Activated naive CD8-positive, alpha-beta T cell treated with anti-CD3 and anti-CD28 coated beads, Interleukin-2, amount 10 ng/mL, durations not matched to agents 7 days and 5 days (primary cell): ENCODE data around the gene LZTR1. TPM values are rescaled to one million over a fixed set of nuclear protein-coding genes. Genes with fewer than 3 reads are reported as not detected.
"Not testable (repeated sequence)": the region's sequence is repeated elsewhere in the genome, so short reads cannot be mapped to it uniquely, and the experiment has no call there.

Experiments
- ATAC-seq: fragments of 150-1000 bp; cut with Tn5 transposase; one replicate; pipeline ENCODE4 v1.10.0; 2021; ENCODE audit warnings: low read depth, moderate library complexity
- POLR2A ChIA-PET: fragments of 350-600 bp; sonication (Branson Sonifier 250); formaldehyde crosslinking; loops from one replicate; lab custom pipeline; 2021; ENCODE audit warnings: antibody characterized with exemption; lab: Charles Lee
- DNase-seq: peaks from one replicate; pipeline ENCODE4 v3.0.0; 2021
- H3K27ac Mint-ChIP-seq: one replicate; pipeline ENCODE4 v1.8.0; 2022; ENCODE audit warnings: mild to moderate bottlenecking, mixed read lengths
- H3K27me3 Mint-ChIP-seq: one replicate; pipeline ENCODE4 v1.8.0; 2022; ENCODE audit warnings: mild to moderate bottlenecking, moderate library complexity, mixed read lengths
- H3K36me3 Mint-ChIP-seq: one replicate; pipeline ENCODE4 v1.8.0; 2021; ENCODE audit warnings: mild to moderate bottlenecking, mixed read lengths
- H3K4me1 Mint-ChIP-seq: one replicate; pipeline ENCODE4 v1.8.0; 2021; ENCODE audit warnings: mixed read lengths
- H3K4me3 Mint-ChIP-seq: one replicate; pipeline ENCODE4 v1.8.0; 2022; ENCODE audit warnings: mild to moderate bottlenecking, moderate library complexity, mixed read lengths
- H3K9me3 Mint-ChIP-seq: one replicate; pipeline ENCODE4 v1.8.0; 2021; ENCODE audit warnings: mixed read lengths
- total RNA-seq, 2 experiments: library from RNA; stranded (reverse); gene quantifications; one replicate each; pipeline ENCODE4 v1.2.3, GENCODE V29; 2021

LZTR1 gene
- total RNA-seq, 2 experiments from 2014 or later = 80.1 to 80.9 TPM

DNA sequence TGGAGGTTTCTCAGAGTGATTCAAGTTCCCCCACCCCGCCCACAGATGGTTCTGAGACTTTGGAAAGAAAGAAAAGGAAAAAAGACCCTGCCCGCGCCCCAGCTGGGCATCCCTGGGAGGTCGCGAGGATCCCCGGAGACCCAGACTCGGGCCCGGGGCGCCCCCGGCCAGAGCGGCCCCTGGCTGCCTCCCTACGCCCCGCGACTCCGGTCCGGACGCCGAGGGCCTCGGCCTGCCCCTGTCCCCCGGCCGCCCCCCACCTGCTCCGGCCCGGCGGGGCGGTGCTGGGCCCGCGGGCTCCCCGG lies 17.3 kb upstream of the LZTR1 start:
- Mint-ChIP-seq H3K9me3 (no peaks in the 10 kb centered on the region), H3K27ac (no peak overlapping the region), H3K36me3 (no peaks in the 10 kb centered on the region), H3K27me3 (peaks cover 12% of the 10 kb centered on the region), H3K4me3 (peak overlapping the region; percentile 72), H3K4me1 (peaks cover 15% of the 10 kb centered on the region)
- DNase-seq (no peak), ATAC-seq (peak; percentile 12)
- POLR2A ChIA-PET = interaction anchor here (0.7 kb wide), 1 partner anchor 35 kb away, joined by 4 read pairs; no protein-coding TSS in a partner anchor

DNA sequence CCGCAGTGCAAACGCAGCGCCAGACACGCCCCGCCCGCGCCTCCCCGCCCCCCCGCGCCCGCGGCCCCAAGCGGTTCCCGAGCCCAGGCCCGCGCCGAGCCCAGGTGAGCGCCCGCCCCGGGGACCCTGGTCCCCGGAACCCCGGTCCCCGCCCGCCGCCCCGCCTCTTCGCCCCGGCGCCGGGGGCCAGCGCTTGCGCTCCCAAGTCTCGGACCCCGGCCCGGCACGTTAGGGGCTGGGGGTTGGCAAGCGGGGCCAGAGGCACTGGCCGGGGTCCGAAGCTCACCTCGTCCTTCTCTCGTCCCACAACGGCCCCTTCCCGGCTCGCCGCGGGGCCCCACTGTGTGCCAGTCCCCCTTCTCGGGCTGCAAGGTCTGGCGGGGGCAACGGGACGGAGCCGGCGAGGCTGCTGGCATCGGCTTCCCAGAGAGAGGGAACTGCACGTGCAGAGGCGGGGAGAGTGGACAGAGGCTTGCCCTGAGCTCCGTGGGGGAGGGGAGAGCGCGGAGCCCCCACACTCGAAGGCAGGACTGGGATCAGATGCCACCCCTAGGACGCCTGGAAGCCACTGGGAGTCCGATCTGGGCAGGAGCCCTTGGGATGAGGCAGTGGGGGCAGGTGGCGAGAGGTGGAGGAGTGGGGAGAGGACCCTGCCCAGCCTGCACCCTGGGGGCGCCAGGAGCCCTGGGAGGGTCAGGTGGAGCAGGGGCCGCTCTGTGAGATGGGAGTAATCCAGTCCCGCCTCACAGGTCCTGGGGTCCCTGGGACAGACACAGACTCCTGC lies 16.8 kb upstream of the LZTR1 start:
- H3K36me3 Mint-ChIP-seq = no peaks in the 10 kb centered on the region
- peaks cover 12% of the 10 kb centered on the region for H3K27me3 Mint-ChIP-seq
- H3K27ac Mint-ChIP-seq = no peak overlapping the region
- DNase-seq (peak; percentile 43), ATAC-seq (peak; percentile 15)
- POLR2A ChIA-PET = interaction anchor here (0.7 kb wide), 1 partner anchor 34 kb away, joined by 4 read pairs; no protein-coding TSS in a partner anchor
- no peaks in the 10 kb centered on the region for H3K9me3 Mint-ChIP-seq
- H3K4me1 Mint-ChIP-seq = peaks cover 15% of the 10 kb centered on the region
- peak overlapping the region; percentile 50 for H3K4me3 Mint-ChIP-seq

DNA sequence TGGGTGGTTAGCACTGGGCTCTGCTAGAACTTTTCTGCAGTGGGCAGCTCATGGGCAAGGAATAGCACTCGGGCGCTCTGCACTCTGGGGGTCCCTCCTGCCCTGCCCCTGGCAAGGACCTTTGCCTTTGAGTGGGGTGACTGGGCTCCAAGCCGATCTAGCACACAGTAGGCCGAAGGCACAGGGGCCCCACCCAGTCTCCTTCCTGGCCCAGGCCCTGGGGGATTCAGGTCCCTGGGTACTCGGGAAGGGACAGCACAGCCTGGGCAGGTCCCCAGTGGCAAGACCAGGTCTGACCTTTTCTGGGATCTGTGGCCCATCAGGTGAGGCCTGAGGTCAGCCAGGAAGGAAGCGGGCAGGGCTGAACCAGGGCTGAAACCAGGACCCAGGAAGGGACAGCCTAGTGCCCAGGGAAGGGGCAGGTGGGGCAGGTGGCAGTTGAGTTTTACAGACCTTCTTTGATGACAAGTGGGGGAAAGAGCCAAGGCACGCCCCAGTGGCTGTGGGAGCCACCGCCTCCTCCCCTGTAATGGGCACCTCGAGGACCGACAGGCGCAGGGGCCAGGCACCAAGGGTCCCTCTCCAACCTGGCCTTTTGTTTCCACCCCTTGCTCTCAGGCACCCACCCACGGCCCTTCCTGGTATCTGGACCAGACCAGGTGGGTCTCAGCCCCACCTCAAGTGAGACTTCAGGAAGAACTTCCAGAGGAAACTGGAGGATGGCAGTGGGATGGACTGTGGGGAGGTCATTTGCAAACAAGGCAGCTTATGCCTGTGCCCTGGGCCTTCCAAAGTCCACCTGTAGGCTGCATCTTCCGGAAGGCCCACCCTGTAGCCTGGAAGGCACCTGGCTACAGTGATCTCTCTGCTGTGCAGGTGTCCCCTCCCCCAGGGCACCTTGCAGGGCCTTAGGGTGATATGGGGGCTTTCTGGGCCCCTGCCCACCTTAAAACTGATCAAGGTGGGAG lies 15.9 kb upstream of the LZTR1 start:
- DNase-seq = no peak
- H3K4me3 Mint-ChIP-seq = no peak overlapping the region
- ATAC-seq = no peak
- H3K9me3 Mint-ChIP-seq = no peaks in the 10 kb centered on the region
- H3K4me1 Mint-ChIP-seq = peaks cover 15% of the 10 kb centered on the region
- H3K27me3 Mint-ChIP-seq = peaks cover 12% of the 10 kb centered on the region
- no peaks in the 10 kb centered on the region for H3K36me3 Mint-ChIP-seq
- H3K27ac Mint-ChIP-seq = no peak overlapping the region
- POLR2A ChIA-PET = no interaction called here

DNA sequence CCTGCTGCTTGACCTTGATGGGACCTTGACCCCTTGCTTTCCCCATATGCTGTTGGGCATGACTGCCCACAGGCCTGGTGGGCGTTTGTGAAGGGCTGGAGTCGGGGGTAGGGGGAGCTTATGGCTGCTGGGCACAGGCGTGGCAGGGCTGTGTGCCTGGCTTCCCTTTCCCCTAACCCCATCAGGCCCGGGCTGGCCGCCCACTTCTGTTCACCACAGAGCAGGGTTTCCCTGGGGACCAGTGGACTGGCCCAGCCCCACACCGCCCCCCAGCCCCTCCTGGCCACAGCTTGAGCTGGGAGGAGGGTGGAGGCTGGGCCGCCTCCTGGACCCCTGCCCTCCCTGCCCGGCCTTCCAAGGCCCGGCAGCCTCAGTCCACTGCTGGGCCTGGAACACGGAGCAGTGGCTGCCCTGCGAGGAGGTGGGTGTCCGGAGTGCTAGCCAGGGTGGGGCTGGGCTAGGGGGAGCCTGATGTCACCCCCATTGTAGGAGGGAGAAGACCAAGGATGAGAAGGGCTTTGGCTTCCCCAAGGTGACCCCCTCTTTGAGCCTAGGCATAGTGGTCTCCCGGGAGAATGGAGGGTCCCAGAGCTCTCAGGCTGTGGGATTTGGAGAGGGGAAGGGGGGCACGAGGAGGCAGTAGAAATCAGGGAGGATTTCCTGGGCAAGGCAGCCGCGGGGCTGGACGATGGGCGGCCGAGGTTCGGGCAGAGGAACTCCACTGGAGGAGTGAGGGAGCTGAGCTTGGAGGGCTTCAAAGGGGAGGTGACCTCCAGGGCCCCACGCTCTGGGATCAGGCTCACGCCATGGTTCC lies 15.0 kb upstream of the LZTR1 start, which contains the start of gene AIFM3:
TSS of gene AIFM3 (plus strand) at position 373 of the 814 bp plus-strand sequence. CDS start 690 bp downstream, outside the sequence.
- Mint-ChIP-seq H3K27ac (no peak within 1 kb of the TSS), H3K4me3 (no peak within 1 kb of the TSS), H3K27me3 (peaks cover 12% of the 10 kb centered on the region), H3K9me3 (no peaks in the 10 kb centered on the region), H3K4me1 (peaks cover 12% of the 10 kb centered on the region), H3K36me3 (no peaks in the 10 kb centered on the region)
- no peak for DNase-seq
- POLR2A ChIA-PET = no interaction called here
- ATAC-seq = no peak

DNA sequence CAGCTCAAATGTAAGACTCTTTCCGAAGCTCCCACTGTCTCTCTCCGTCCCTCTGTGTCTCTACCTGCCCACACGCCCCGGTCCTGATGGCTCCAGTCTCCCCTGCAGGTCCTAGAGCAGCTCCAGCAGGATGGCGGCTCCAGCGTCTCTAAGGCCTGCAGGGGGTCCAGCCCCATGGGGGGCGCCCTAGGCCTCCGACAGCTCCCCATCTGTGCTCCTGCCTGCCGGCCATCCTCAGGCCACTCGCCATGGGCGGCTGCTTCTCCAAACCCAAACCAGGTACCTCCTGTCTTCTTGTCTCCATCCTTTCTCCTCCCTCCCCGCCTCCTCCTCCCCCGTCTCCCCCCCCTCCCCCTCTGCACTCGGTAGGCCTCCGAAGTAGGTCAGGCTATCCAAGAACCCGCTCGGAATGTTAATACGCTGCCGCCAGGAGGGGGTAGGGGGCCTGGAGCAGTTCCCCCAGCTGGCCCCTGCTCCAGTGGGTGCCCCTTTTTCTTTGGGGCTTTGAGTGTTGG lies 14.3 kb upstream of the LZTR1 start:
- H3K27ac Mint-ChIP-seq = no peak overlapping the region
- H3K9me3 Mint-ChIP-seq = no peaks in the 10 kb centered on the region
- no peaks in the 10 kb centered on the region for H3K36me3 Mint-ChIP-seq
- POLR2A ChIA-PET = no interaction called here
- no peak overlapping the region for H3K4me3 Mint-ChIP-seq
- peaks cover 12% of the 10 kb centered on the region for H3K4me1 Mint-ChIP-seq
- H3K27me3 Mint-ChIP-seq = peaks cover 12% of the 10 kb centered on the region
- ATAC-seq (no peak), DNase-seq (no peak)

DNA sequence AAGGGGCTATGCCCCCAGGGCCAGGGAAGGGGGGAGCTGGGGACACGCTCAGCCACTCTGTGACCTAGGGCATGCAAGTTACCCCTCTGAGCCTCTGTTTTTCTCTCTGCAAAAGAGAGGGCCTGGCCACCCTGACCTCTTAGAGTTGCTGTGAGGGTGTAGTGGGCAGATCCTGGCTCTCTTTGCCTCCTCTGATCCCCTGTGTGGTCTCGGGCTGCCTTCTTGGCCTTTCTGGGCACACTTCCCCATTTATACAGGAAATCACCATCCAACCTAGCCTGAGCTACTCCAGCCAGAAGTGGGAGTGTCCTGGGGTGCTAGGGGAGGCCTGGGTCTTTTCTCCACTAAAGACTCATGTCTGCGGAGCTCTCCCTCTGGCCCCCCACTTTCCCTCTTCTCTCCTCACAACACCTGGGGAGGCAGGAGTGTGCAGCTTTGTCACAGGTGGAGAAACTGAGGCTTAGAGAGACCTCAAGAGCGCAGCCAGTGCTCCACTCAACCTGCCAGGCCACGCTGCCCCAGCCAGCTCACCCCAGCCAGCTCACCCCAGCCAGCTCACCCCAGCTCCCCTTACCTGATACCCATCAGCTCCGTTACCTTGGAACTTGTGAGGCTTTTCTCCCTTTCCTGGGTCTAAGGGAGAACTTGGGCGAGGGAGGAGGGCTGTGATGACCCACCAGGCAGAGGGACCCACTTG lies 13.7 kb upstream of the LZTR1 start:
- DNase-seq = no peak
- no peak for ATAC-seq
- H3K9me3 Mint-ChIP-seq = no peaks in the 10 kb centered on the region
- POLR2A ChIA-PET = no interaction called here
- H3K36me3 Mint-ChIP-seq = no peaks in the 10 kb centered on the region
- H3K27me3 Mint-ChIP-seq = peaks cover 8% of the 10 kb centered on the region
- H3K4me1 Mint-ChIP-seq = peaks cover 12% of the 10 kb centered on the region
- no peak overlapping the region for H3K4me3 Mint-ChIP-seq
- no peak overlapping the region for H3K27ac Mint-ChIP-seq

DNA sequence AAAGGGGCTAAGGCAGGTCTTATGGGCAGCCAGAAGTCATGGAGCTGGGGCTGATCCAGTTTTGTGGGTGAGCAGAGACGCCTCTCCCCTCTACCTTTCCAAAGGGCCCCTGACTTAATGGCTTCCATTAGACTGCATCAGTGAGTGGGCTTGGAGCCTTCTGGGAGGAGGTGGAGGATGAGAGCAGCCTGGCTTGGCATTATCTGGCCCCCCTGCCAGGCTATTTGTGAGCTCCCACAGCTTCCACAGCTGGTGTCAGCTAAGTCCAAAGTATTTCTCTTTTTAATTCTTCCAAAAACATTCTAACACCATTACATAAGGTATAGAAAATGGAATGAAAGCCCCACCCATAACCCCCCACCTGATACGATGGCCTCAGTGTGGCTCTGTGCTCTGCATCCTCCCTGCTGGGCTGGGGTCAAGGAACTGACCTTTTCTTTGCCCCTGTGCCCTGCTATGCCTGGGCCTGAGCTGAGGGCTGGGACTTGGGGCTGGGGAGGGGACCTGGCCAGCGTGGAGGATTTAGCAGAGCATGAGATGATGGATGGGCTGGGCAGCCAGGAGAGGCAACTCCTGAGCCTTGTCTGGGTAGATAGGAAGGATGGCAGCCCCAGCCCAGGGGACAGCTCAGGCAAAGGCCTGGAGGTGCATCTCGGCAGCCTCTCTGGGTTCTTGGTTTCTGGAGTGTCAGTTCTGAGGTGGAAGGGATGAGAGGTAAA lies 11.0 kb upstream of the LZTR1 start:
- POLR2A ChIA-PET = interaction anchor here (1.1 kb wide), 1 partner anchor 18 kb away, joined by 3 read pairs; no protein-coding TSS in a partner anchor
- Mint-ChIP-seq H3K9me3 (no peaks in the 10 kb centered on the region), H3K27ac (no peak overlapping the region)

DNA sequence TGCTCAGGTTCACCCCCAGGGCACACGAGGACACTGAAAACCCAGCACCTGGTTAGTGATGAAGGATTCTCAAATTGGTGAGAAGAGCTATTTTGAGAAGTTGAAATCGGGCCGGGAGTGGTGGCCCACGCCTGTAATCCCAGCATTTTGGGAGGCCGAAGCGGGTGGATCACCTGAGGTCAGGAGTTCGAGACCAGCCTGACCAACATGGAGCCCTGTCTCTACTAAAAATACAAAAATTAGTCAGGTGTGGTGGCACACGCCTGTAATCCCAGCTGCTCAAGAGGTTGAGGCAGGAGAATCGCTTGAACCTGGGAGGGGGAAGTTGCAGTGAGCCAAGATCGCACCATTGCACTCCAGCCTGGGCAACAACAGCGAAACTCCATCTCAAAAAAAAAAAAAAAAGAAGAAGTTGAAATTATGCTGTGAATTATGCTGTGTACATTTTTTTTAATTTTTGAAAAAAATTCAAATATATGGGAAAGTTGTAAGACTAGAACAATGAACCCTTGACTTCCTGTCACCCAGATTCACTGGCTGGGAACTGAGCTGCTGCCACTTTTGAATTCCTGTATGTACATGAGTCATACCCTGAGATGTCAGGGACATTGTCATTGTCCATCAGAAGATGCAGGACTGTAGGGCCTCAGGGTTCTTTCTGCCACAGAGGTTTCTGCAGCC lies 9.9 kb upstream of the LZTR1 start:
- H3K27ac Mint-ChIP-seq, H3K4me1 Mint-ChIP-seq, H3K9me3 Mint-ChIP-seq, ATAC-seq, DNase-seq, H3K36me3 Mint-ChIP-seq, H3K4me3 Mint-ChIP-seq, H3K27me3 Mint-ChIP-seq: not testable (repeated sequence)
- POLR2A ChIA-PET = interaction anchor here (0.8 to 1.1 kb wide), 2 partner anchors 10 to 19 kb away, joined by 3 read pairs; partner anchors contain the start of gene LZTR1

More for the DNA sequence above, 11.0 kb upstream of the LZTR1 start:
- Mint-ChIP-seq H3K27me3 (no peaks in the 10 kb centered on the region), H3K4me3 (no peak overlapping the region), H3K4me1 (peaks cover under 1% of the 10 kb centered on the region), H3K36me3 (no peaks in the 10 kb centered on the region)
- DNase-seq (no peak), ATAC-seq (no peak)

DNA sequence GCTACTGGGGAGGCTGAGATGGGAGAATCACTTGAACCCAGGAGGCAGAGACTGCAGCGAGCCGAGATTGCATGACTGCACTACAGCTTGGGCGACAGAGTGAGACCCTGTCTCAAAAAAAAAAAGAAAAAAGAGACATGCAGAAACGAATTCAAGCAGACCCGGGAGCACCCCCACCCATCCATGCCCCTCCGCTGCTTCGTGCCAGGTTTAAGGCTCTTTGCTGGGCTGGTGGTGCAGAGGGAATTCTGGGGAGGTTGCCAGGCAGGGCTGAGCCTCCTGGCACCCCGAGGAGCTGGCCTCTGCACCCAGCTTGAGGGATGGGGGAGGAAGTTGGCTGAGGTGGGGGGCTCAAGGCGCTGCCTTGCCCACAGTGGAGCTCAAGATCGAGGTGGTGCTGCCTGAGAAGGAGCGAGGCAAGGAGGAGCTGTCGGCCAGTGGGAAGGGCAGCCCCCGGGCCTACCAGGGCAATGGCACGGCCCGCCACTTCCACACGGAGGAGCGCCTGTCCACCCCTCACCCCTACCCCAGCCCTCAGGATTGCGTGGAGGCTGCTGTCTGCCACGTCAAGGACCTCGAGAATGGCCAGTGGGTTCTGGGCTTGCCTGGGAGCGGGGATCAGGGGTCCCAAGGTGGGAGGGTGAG lies 9.0 kb upstream of the LZTR1 start:
- Mint-ChIP-seq H3K4me1 (no peaks in the 10 kb centered on the region), H3K36me3 (no peaks in the 10 kb centered on the region), H3K9me3 (no peaks in the 10 kb centered on the region), H3K4me3 (no peak overlapping the region), H3K27me3 (no peaks in the 10 kb centered on the region), H3K27ac (no peak overlapping the region)
- POLR2A ChIA-PET = interaction anchor here (0.8 kb wide), 1 partner anchor 9 kb away, joined by 3 read pairs; the partner anchor contains the start of gene LZTR1
- DNase-seq = no peak
- ATAC-seq = no peak

DNA sequence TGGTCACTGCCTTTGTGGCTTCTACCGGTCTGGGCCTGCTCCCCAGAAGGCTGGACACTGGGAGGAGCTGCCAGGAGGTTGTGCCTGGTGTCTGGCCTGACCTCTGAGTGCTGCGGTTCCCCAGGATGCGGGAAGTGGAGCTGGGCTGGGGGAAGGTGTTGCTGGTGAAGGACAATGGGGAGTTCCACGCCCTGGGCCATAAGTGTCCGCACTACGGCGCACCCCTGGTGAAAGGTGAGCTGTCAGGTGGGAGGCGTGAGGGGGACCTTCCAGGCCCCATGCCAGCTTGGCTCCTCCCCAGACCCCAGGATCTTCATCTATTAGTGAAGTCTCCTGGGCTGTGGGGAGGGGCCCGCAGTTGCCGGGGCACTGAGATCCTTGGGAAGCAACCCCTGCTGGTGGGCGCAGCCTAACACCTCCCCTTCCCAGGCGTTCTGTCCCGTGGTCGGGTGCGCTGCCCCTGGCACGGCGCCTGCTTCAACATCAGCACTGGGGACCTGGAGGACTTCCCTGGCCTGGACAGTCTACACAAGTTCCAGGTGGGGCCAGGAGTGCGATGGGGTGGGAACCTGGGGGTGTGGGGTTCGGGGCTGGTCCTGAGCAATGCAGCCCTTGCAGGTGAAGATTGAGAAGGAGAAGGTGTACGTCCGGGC lies 8.3 kb upstream of the LZTR1 start:
- H3K36me3 Mint-ChIP-seq = no peaks in the 10 kb centered on the region
- DNase-seq = no peak
- no peak for ATAC-seq
- H3K27ac Mint-ChIP-seq = peak overlapping the region; percentile 60
- H3K4me3 Mint-ChIP-seq = no peak overlapping the region
- no peaks in the 10 kb centered on the region for H3K4me1 Mint-ChIP-seq
- POLR2A ChIA-PET = no interaction called here
- H3K9me3 Mint-ChIP-seq = peaks cover 2% of the 10 kb centered on the region
- no peaks in the 10 kb centered on the region for H3K27me3 Mint-ChIP-seq
